Chondrocyte (in vitro differentiated cells): ENCODE measurements around the gene MLPH. TPM values are rescaled to one million over a fixed set of nuclear protein-coding genes. Genes with fewer than 3 reads are reported as not detected.

Source experiments
- DNase-seq: peaks from one replicate; pipeline ENCODE4 v3.0.0; 2021; ENCODE audit warnings: mixed read lengths, low spot score
- H3K27ac Mint-ChIP-seq: one replicate; pipeline ENCODE4 v1.8.0; 2021; ENCODE audit warnings: mild to moderate bottlenecking, moderate library complexity, mixed read lengths; ENCODE audit not compliant: unreplicated experiment
- H3K27me3 Mint-ChIP-seq: 2 replicates; pipeline ENCODE4 v1.8.0; 2021; ENCODE audit warnings: low read depth, mixed read lengths
- H3K36me3 Mint-ChIP-seq: 2 replicates; pipeline ENCODE4 v1.8.0; 2021; ENCODE audit warnings: low read depth, mixed read lengths
- H3K4me1 Mint-ChIP-seq: 2 replicates; pipeline ENCODE4 v1.8.0; 2021; ENCODE audit warnings: low read depth, mild to moderate bottlenecking, mixed read lengths
- H3K4me3 Mint-ChIP-seq: one replicate; pipeline ENCODE4 v1.8.0; 2021; ENCODE audit warnings: mild to moderate bottlenecking, moderate library complexity, mixed read lengths; ENCODE audit not compliant: unreplicated experiment
- H3K9me3 Mint-ChIP-seq: 2 replicates; pipeline ENCODE4 v1.8.0; 2021; ENCODE audit warnings: low read depth, mixed read lengths
- total RNA-seq: library from RNA; stranded (reverse); gene quantifications from 3 replicates; pipeline ENCODE4 v1.2.1, GENCODE V29; 2021
- TF ChIP-seq, protein P1 (sequence below): fragments of 200-600 bp; sonication (generic); IDR thresholded peaks from 2 replicates; pipeline ENCODE4 v1.5.0; 2021; ENCODE audit warnings: antibody characterized with exemption, mild to moderate bottlenecking, moderate library complexity

Gene MLPH
- total RNA-seq, 1 donor from 2014 or later, result 6.1 TPM

DNA sequence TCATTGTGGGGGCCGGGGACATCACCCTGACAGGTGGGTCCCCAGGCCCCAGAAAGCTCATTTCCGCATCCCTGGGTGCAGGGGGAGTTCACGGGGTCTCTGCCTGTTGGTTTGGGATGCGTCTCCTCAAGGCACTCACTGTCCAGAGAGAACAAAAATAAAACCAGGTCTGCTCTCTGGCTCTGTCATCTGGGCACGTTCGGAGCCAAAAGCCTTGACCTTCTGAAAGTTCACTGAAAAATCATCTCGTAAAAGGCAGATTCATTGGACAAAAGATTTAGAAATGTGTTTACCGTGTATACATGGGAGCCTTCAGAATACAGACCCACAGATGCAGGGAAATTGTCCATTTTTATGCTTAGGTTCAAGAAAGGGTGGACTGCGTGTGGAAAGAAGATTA lies 26.6 kb downstream of the MLPH start:
- Mint-ChIP-seq H3K27me3 (no peaks in the 10 kb centered on the region), H3K36me3 (no peaks in the 10 kb centered on the region), H3K9me3 (no peaks in the 10 kb centered on the region), H3K4me1 (no peaks in the 10 kb centered on the region), H3K27ac (no peak overlapping the region), H3K4me3 (no peak overlapping the region)
- TF ChIP-seq, protein P1, sequence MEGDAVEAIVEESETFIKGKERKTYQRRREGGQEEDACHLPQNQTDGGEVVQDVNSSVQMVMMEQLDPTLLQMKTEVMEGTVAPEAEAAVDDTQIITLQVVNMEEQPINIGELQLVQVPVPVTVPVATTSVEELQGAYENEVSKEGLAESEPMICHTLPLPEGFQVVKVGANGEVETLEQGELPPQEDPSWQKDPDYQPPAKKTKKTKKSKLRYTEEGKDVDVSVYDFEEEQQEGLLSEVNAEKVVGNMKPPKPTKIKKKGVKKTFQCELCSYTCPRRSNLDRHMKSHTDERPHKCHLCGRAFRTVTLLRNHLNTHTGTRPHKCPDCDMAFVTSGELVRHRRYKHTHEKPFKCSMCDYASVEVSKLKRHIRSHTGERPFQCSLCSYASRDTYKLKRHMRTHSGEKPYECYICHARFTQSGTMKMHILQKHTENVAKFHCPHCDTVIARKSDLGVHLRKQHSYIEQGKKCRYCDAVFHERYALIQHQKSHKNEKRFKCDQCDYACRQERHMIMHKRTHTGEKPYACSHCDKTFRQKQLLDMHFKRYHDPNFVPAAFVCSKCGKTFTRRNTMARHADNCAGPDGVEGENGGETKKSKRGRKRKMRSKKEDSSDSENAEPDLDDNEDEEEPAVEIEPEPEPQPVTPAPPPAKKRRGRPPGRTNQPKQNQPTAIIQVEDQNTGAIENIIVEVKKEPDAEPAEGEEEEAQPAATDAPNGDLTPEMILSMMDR, result no peak
- DNase-seq, result peak; percentile 41

DNA sequence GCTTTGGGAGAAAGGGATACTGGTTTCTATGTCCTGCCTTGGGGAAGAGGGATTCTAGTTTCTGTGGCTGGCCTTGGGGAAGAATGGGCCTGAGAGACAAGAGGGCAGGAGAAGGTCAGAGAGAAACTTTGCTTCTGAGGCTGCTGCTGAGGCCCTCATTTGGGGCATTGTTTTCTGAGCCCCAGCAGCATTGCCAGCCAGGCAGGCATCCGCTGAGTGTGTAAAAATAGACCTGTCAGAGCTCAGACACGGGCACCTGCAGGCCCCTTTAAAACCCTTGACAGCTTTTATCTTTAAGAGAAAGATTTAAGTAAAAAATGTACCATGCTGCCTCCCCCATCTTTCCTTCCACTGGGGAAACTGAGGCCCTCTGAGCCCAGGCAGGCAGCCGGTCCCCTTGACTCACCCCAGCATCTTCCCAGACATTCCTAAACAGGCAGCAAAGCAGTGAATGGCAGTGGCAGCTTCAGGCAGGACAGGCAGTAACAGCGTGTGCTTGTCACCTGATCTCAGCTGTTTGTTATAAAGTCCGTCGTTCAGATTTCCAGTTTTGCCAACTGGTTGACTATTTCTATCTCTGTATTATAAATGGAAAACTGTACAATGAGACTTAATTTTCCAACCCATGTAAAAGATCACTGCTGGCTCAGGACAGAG lies 27.6 kb downstream of the MLPH start:
- Mint-ChIP-seq H3K4me1 (no peaks in the 10 kb centered on the region), H3K4me3 (no peak overlapping the region), H3K27me3 (no peaks in the 10 kb centered on the region), H3K27ac (no peak overlapping the region), H3K9me3 (no peaks in the 10 kb centered on the region), H3K36me3 (no peaks in the 10 kb centered on the region)
- TF ChIP-seq, protein P1, result no peak
- DNase-seq, result peak; percentile 12

DNA sequence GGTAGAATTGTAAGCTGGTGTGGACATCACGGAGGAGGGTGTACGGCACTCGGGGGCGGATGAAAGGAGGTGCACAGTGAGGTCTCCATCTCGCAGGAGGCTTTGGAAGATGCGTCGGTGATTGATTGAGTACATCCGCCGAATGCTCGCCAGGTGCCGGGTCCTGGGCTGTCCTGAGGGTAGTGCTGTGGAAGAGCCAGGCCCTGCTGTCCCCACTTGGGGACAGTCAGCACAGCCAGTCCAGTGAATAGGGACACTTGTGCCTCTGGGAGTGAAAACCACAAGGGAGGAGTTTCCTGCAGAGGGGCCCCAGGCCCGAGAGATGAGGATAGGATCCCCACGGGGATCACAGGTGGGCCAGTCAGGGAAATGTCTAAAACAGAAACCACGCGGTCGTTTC lies 28.1 kb downstream of the MLPH start:
- H3K4me3 Mint-ChIP-seq, result no peak overlapping the region
- DNase-seq, result peak; percentile 55
- H3K27me3 Mint-ChIP-seq, result no peaks in the 10 kb centered on the region
- TF ChIP-seq, protein P1, result no peak
- no peaks in the 10 kb centered on the region for H3K9me3 Mint-ChIP-seq
- H3K4me1 Mint-ChIP-seq, result no peaks in the 10 kb centered on the region
- no peak overlapping the region for H3K27ac Mint-ChIP-seq
- no peaks in the 10 kb centered on the region for H3K36me3 Mint-ChIP-seq

DNA sequence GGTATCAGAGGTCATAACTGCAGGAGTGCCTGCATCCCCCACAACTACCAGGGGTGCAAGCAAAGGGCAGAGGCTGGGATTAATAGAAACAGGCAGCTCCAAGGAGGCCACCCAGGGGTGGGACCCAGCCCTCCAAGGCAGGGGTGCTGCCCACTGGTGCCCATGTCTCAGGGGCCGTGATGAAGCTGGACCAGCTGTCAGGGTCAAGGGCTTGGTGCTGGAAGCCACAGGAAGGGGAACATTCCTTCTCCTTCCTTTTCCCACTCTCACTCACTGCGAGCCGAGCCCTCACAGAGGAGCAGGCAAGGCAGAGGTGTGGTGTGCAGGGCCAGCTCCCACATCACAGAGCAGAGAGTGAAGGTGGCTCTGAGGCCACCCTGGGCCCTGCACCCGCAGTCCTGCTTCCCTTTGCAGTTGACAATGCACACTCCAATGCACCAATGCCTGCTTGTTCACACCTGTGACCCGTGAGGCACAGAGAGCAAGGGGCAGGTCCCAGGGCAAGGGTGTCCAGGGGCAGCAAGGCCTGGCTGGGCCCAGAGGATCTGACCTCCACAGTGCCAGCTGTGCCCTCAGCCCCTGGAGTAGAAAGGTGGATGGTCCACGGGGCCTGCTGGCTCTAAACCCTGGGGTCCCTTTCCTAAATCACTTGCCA lies 28.7 kb downstream of the MLPH start:
- Mint-ChIP-seq H3K27me3 (no peaks in the 10 kb centered on the region), H3K36me3 (no peaks in the 10 kb centered on the region), H3K4me1 (no peaks in the 10 kb centered on the region), H3K9me3 (no peaks in the 10 kb centered on the region), H3K27ac (no peak overlapping the region), H3K4me3 (no peak overlapping the region)
- TF ChIP-seq, protein P1, result no peak
- DNase-seq, result peak; percentile 68

DNA sequence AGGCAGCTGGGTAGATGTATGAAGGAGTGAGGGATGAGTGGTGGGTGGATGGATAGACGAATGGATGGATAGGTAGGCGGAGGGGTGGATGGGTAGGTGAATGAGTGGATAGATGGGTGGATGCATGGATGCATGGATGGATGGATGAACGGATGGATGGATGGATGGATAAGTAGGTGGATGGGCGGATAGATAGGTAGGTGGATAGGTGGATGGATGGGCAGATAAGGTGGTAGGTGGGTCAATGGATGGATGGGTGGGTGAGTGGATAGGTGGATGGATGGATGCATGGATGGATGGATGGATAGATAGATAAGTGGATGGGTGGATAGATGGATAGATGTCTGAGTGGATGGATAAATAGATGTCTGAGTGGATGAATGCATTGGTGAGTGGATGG lies 30.1 kb downstream of the MLPH start:
- no peaks in the 10 kb centered on the region for H3K36me3 Mint-ChIP-seq
- DNase-seq, result peak; percentile 3
- H3K27me3 Mint-ChIP-seq, result no peaks in the 10 kb centered on the region
- TF ChIP-seq, protein P1, result no peak
- H3K27ac Mint-ChIP-seq, result no peak overlapping the region
- H3K4me3 Mint-ChIP-seq, result no peak overlapping the region
- no peaks in the 10 kb centered on the region for H3K9me3 Mint-ChIP-seq
- H3K4me1 Mint-ChIP-seq, result no peaks in the 10 kb centered on the region
